Measurements from ENCODE around the gene GMEB2.

- no peak for TF ChIP-seq CTCF (IDR thresholded peaks at IDR 0.05; ENCODE audit: low read length)
- no peak for TF ChIP-seq EZH2 (optimal IDR thresholded peaks at IDR 0.05; ENCODE audit: low read depth, low read length)
- no peak for TF ChIP-seq EZH2phosphoT487 (IDR thresholded peaks at IDR 0.05; ENCODE audit: low read length)
Measured at GRCh38 chr20:63565021-63565698, 61.7 kb downstream of the GMEB2 start.
